ENCODE measurements around the gene MRPL2. TPM values are rescaled to one million over a fixed set of nuclear protein-coding genes. Genes with fewer than 3 reads are reported as not detected.
A peak's percentile ranks its signal among the peaks of the same experiment; 100 is the strongest.
"Not testable (repeated sequence)": the region's sequence is repeated elsewhere in the genome, so short reads cannot be mapped to it uniquely, and the experiment has no call there.

Gene MRPL2
- total and polyA plus RNA-seq, 4 experiments from 2014 or later = 37.9 to 56.5 (median 53.4) TPM

- intact Hi-C loops (cut with micrococcal nuclease) = no loop called here
- peaks cover 13 to 41% (median 33%) of the 10 kb centered on the region in 4 donors for H3K4me1 Mint-ChIP-seq
- H3K36me3 Mint-ChIP-seq = peaks cover 19 to 41% of the 10 kb centered on the region in 2 donors
Observed at GRCh38 chr6:43052225-43052841, 6.9 kb downstream of the MRPL2 start.

GRCh38 chr6:43050981-43051380 is 8.3 kb downstream of the MRPL2 start:
- Histone ChIP-seq H3K4me3 (ENCODE audit: low read length in 2 of 2) (no peak overlapping the region), H3K36me3 (ENCODE audit: insufficient read depth, low read length) (peaks cover 20% of the 10 kb centered on the region), H3K27me3 (ENCODE audit: insufficient read depth, low read length) (no peaks in the 10 kb centered on the region), H3K9me3 (ENCODE audit: control insufficient read depth in 1 of 2, low read length in 2 of 2) (no peaks in the 10 kb centered on the region), H3K4me1 (ENCODE audit: insufficient read depth, low read length) (peaks cover 31% of the 10 kb centered on the region), H3K27ac (ENCODE audit: low read depth, low read length) (no peak overlapping the region)
- no peaks in the 10 kb centered on the region for H3K27me3 Mint-ChIP-seq
- ChIA-PET POLR2A (ENCODE audit: partially characterized antibody) (interaction anchor here (3.2 to 4.6 kb wide), 2 partner anchors 9 to 71 kb away, joined by 11 to 37 read pairs; partner anchors contain the start of genes KLC4, MRPL2 and PEX6), CTCF (ENCODE audit: partially characterized antibody) (interaction anchor here (1.1 kb wide), 1 partner anchor 178 kb away, joined by 3 read pairs; the partner anchor contains the start of gene DNPH1)
- peaks cover 19 to 47% of the 10 kb centered on the region in 2 donors for H3K36me3 Mint-ChIP-seq
- DNase-seq = no peak
- H3K27ac Mint-ChIP-seq = peak overlapping the region in 4 of 7 donors; percentile 70 to 90 (median 83)
- H3K4me1 Mint-ChIP-seq = peaks cover 13 to 39% (median 33%) of the 10 kb centered on the region in 4 donors
- no peak overlapping the region for H3K4me3 Mint-ChIP-seq
- peaks cover 0 to 2% (median 0%) of the 10 kb centered on the region in 8 donors for H3K9me3 Mint-ChIP-seq
- intact Hi-C loops (cut with micrococcal nuclease) = no loop called here

More at GRCh38 chr6:43052225-43052841, 6.9 kb downstream of the MRPL2 start:
- H3K27ac ChIP-seq (ENCODE audit: low read depth, low read length) = peak overlapping the region; percentile 85
- POLR2A ChIA-PET (ENCODE audit: partially characterized antibody) = interaction anchor here (0.6 to 5.3 kb wide), 7 partner anchors 30 to 531 kb away, joined by 3 to 51 read pairs (median 37); partner anchors contain the start of genes CNPY3, KLHDC3, MEA1 and PEX6
- H3K4me3 ChIP-seq (ENCODE audit: low read length in 2 of 2) = no peak overlapping the region
- no peaks in the 10 kb centered on the region for H3K9me3 ChIP-seq (ENCODE audit: control insufficient read depth in 1 of 2, low read length in 2 of 2)
- Mint-ChIP-seq H3K27ac (peak overlapping the region; percentile 94 to 98 (median 97)), H3K27me3 (no peaks in the 10 kb centered on the region), H3K4me3 (peak overlapping the region; percentile 92 to 97 (median 94)), H3K9me3 (peaks cover 0 to 2% (median 0%) of the 10 kb centered on the region in 8 donors)
- peaks cover 19% of the 10 kb centered on the region for H3K36me3 ChIP-seq (ENCODE audit: insufficient read depth, low read length)
- no peak for DNase-seq
- CTCF ChIA-PET (ENCODE audit: partially characterized antibody) = no interaction called here
- no peaks in the 10 kb centered on the region for H3K27me3 ChIP-seq (ENCODE audit: insufficient read depth, low read length)
- H3K4me1 ChIP-seq (ENCODE audit: insufficient read depth, low read length) = peaks cover 31% of the 10 kb centered on the region

- no peak for DNase-seq
- H3K27me3 ChIP-seq (ENCODE audit: insufficient read depth, low read length) = no peaks in the 10 kb centered on the region
- H3K36me3 ChIP-seq (ENCODE audit: insufficient read depth, low read length) = peaks cover 37% of the 10 kb centered on the region
- Mint-ChIP-seq H3K9me3 (no peaks in the 10 kb centered on the region), H3K4me3 (no peak overlapping the region), H3K27ac (no peak overlapping the region), H3K36me3 (peaks cover 20 to 47% of the 10 kb centered on the region in 2 donors), H3K4me1 (peaks cover 6 to 23% (median 18%) of the 10 kb centered on the region in 4 donors), H3K27me3 (no peaks in the 10 kb centered on the region)
- intact Hi-C loops (cut with micrococcal nuclease) = no loop called here
- ChIA-PET POLR2A (ENCODE audit: partially characterized antibody) (no interaction called here), CTCF (ENCODE audit: partially characterized antibody) (no interaction called here)
- H3K4me1 ChIP-seq (ENCODE audit: insufficient read depth, low read length) = peaks cover 19% of the 10 kb centered on the region
- no peak overlapping the region for H3K4me3 ChIP-seq (ENCODE audit: low read length in 2 of 2)
- no peak overlapping the region for H3K27ac ChIP-seq (ENCODE audit: low read depth, low read length)
- H3K9me3 ChIP-seq (ENCODE audit: control insufficient read depth in 1 of 2, low read length in 2 of 2) = no peaks in the 10 kb centered on the region
Observed at GRCh38 chr6:43047998-43048397, 11.2 kb downstream of the MRPL2 start.

- Histone ChIP-seq H3K36me3 (ENCODE audit: insufficient read depth, low read length) (peaks cover 41% of the 10 kb centered on the region), H3K27ac (ENCODE audit: low read depth, low read length) (no peak overlapping the region), H3K27me3 (ENCODE audit: insufficient read depth, low read length) (no peaks in the 10 kb centered on the region), H3K4me1 (ENCODE audit: insufficient read depth, low read length) (no peaks in the 10 kb centered on the region), H3K4me3 (ENCODE audit: low read length in 2 of 2) (no peak overlapping the region), H3K9me3 (ENCODE audit: control insufficient read depth in 1 of 2, low read length in 2 of 2) (no peaks in the 10 kb centered on the region)
- H3K4me3 Mint-ChIP-seq = no peak overlapping the region
- peak overlapping the region in 3 of 7 donors; percentile 41 to 70 (median 54) for H3K27ac Mint-ChIP-seq
- peaks cover 0 to under 1% (median under 1%) of the 10 kb centered on the region in 4 donors for H3K4me1 Mint-ChIP-seq
- no peaks in the 10 kb centered on the region for H3K9me3 Mint-ChIP-seq
- no peaks in the 10 kb centered on the region for H3K27me3 Mint-ChIP-seq
- CTCF ChIA-PET (ENCODE audit: partially characterized antibody) = no interaction called here
- no peak for DNase-seq
- POLR2A ChIA-PET (ENCODE audit: partially characterized antibody) = interaction anchor here (0.5 to 1.1 kb wide), 3 partner anchors 8 to 996 kb away, joined by 3 to 4 read pairs (median 3); partner anchors contain the start of gene CUL7
- peaks cover 24 to 54% of the 10 kb centered on the region in 2 donors for H3K36me3 Mint-ChIP-seq
- intact Hi-C loops (cut with micrococcal nuclease) = no loop called here
Observed at GRCh38 chr6:43045371-43045930, 13.8 kb downstream of the MRPL2 start.

GRCh38 chr6:43043310-43043709 is 15.9 kb downstream of the MRPL2 start:
- H3K27ac Mint-ChIP-seq = peak overlapping the region in 1 of 7 donors; percentile 32
- CTCF ChIA-PET (ENCODE audit: partially characterized antibody) = no interaction called here
- H3K4me1 Mint-ChIP-seq = no peaks in the 10 kb centered on the region
- H3K36me3 Mint-ChIP-seq = peaks cover 27 to 52% of the 10 kb centered on the region in 2 donors
- intact Hi-C loops (cut with micrococcal nuclease) = no loop called here
- Histone ChIP-seq H3K4me3 (ENCODE audit: low read length in 2 of 2) (no peak overlapping the region), H3K4me1 (ENCODE audit: insufficient read depth, low read length) (no peaks in the 10 kb centered on the region), H3K36me3 (ENCODE audit: insufficient read depth, low read length) (peaks cover 37% of the 10 kb centered on the region), H3K27ac (ENCODE audit: low read depth, low read length) (no peak overlapping the region), H3K9me3 (ENCODE audit: control insufficient read depth in 1 of 2, low read length in 2 of 2) (no peaks in the 10 kb centered on the region), H3K27me3 (ENCODE audit: insufficient read depth, low read length) (no peaks in the 10 kb centered on the region)
- no peaks in the 10 kb centered on the region for H3K27me3 Mint-ChIP-seq
- POLR2A ChIA-PET (ENCODE audit: partially characterized antibody) = interaction anchor here (1.5 kb wide), 1 partner anchor 22 kb away, joined by 4 read pairs; the partner anchor contains the start of gene RRP36
- no peaks in the 10 kb centered on the region for H3K9me3 Mint-ChIP-seq
- no peak overlapping the region for H3K4me3 Mint-ChIP-seq
- DNase-seq = no peak

- H3K4me1 Mint-ChIP-seq; H3K4me1 ChIP-seq (ENCODE audit: insufficient read depth, low read length); H3K27me3 Mint-ChIP-seq; H3K9me3 ChIP-seq (ENCODE audit: control insufficient read depth in 1 of 2, low read length in 2 of 2); CTCF ChIA-PET (ENCODE audit: partially characterized antibody); H3K27ac Mint-ChIP-seq; H3K27me3 ChIP-seq (ENCODE audit: insufficient read depth, low read length); H3K4me3 Mint-ChIP-seq; POLR2A ChIA-PET (ENCODE audit: partially characterized antibody); intact Hi-C loops (cut with micrococcal nuclease); H3K9me3 Mint-ChIP-seq; H3K27ac ChIP-seq (ENCODE audit: low read depth, low read length); H3K4me3 ChIP-seq (ENCODE audit: low read length in 2 of 2); DNase-seq: not testable (repeated sequence)
- H3K36me3 Mint-ChIP-seq = peaks cover 29 to 57% of the 10 kb centered on the region in 2 donors
- peaks cover 45% of the 10 kb centered on the region for H3K36me3 ChIP-seq (ENCODE audit: insufficient read depth, low read length)
Observed at GRCh38 chr6:43041475-43041874, 17.8 kb downstream of the MRPL2 start.

- ChIA-PET POLR2A (ENCODE audit: partially characterized antibody) (no interaction called here), CTCF (ENCODE audit: partially characterized antibody) (no interaction called here)
- peaks cover 42% of the 10 kb centered on the region for H3K36me3 ChIP-seq (ENCODE audit: insufficient read depth, low read length)
- H3K4me3 Mint-ChIP-seq = no peak overlapping the region
- H3K9me3 ChIP-seq (ENCODE audit: control insufficient read depth in 1 of 2, low read length in 2 of 2) = no peaks in the 10 kb centered on the region
- DNase-seq = no peak
- intact Hi-C loops (cut with micrococcal nuclease) = no loop called here
- no peak overlapping the region for H3K27ac ChIP-seq (ENCODE audit: low read depth, low read length)
- H3K9me3 Mint-ChIP-seq = no peaks in the 10 kb centered on the region
- H3K27ac Mint-ChIP-seq = peak overlapping the region in 1 of 7 donors; percentile 22
- H3K36me3 Mint-ChIP-seq = peaks cover 26 to 52% of the 10 kb centered on the region in 2 donors
- H3K27me3 ChIP-seq (ENCODE audit: insufficient read depth, low read length) = no peaks in the 10 kb centered on the region
- no peaks in the 10 kb centered on the region for H3K4me1 Mint-ChIP-seq
- no peaks in the 10 kb centered on the region for H3K4me1 ChIP-seq (ENCODE audit: insufficient read depth, low read length)
- H3K4me3 ChIP-seq (ENCODE audit: low read length in 2 of 2) = no peak overlapping the region
- no peaks in the 10 kb centered on the region for H3K27me3 Mint-ChIP-seq
Observed at GRCh38 chr6:43040542-43041257, 18.5 kb downstream of the MRPL2 start.
